HFFc6 (cell line): ENCODE measurements around the gene SPNS3. TPM values are rescaled to one million over a fixed set of nuclear protein-coding genes. Genes with fewer than 3 reads are reported as not detected.

Experiments used
- DNase-seq: peaks from one replicate; pipeline ENCODE4 v3.0.0-alpha.2; 2018
- H3K27ac Mint-ChIP-seq: 2 replicates; pipeline ENCODE4 v1.8.0; 2020; ENCODE audit warnings: mild to moderate bottlenecking, mixed read lengths
- H3K27me3 Mint-ChIP-seq: 2 replicates; pipeline ENCODE4 v1.8.0; 2021; ENCODE audit warnings: mild to moderate bottlenecking, moderate library complexity, mixed read lengths; ENCODE audit not compliant: insufficient read depth
- H3K36me3 Mint-ChIP-seq: 2 replicates; pipeline ENCODE4 v1.8.0; 2021; ENCODE audit warnings: low read depth, mixed read lengths
- H3K4me1 Mint-ChIP-seq: 2 replicates; pipeline ENCODE4 v1.8.0; 2020; ENCODE audit warnings: low read depth, mixed read lengths
- H3K4me3 Mint-ChIP-seq: 2 replicates; pipeline ENCODE4 v1.8.0; 2020; ENCODE audit warnings: mild to moderate bottlenecking, moderate library complexity, mixed read lengths
- H3K9me3 Mint-ChIP-seq: 2 replicates; pipeline ENCODE4 v1.8.0; 2020; ENCODE audit warnings: mild to moderate bottlenecking, mixed read lengths
- total RNA-seq, 6 experiments: library from RNA; stranded (reverse); fragmentation: NEBNext Ultra II Directional; extraction: Animal tissue kit (Norgen Biotek cat#: 25700); gene quantifications; 2 replicates in 1 of 6; 3 replicates in 5 of 6; pipeline ENCODE4 v1.2.3, GENCODE V29; 2021
- TF ChIP-seq, protein P1 (sequence below): fragments of 200-600 bp; sonication (generic); IDR thresholded peaks from 2 replicates; pipeline ENCODE4 v1.5.0; 2021; ENCODE audit warnings: antibody characterized with exemption, mild to moderate bottlenecking

Gene SPNS3
- total RNA-seq, 6 experiments from 2014 or later, result not detected

GRCh38 chr17:4440021-4440420 lies 6.3 kb downstream of the SPNS3 start:
- Mint-ChIP-seq H3K4me3 (no peak overlapping the region), H3K4me1 (no peaks in the 10 kb centered on the region), H3K9me3 (no peaks in the 10 kb centered on the region), H3K27me3 (peaks cover 53% of the 10 kb centered on the region), H3K36me3 (no peaks in the 10 kb centered on the region), H3K27ac (no peak overlapping the region)
- TF ChIP-seq, protein P1, sequence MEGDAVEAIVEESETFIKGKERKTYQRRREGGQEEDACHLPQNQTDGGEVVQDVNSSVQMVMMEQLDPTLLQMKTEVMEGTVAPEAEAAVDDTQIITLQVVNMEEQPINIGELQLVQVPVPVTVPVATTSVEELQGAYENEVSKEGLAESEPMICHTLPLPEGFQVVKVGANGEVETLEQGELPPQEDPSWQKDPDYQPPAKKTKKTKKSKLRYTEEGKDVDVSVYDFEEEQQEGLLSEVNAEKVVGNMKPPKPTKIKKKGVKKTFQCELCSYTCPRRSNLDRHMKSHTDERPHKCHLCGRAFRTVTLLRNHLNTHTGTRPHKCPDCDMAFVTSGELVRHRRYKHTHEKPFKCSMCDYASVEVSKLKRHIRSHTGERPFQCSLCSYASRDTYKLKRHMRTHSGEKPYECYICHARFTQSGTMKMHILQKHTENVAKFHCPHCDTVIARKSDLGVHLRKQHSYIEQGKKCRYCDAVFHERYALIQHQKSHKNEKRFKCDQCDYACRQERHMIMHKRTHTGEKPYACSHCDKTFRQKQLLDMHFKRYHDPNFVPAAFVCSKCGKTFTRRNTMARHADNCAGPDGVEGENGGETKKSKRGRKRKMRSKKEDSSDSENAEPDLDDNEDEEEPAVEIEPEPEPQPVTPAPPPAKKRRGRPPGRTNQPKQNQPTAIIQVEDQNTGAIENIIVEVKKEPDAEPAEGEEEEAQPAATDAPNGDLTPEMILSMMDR, result no peak
- DNase-seq, result no peak

GRCh38 chr17:4440690-4441686 lies 7.2 kb downstream of the SPNS3 start:
- no peak overlapping the region for H3K4me3 Mint-ChIP-seq
- DNase-seq, result no peak
- no peak overlapping the region for H3K27ac Mint-ChIP-seq
- H3K36me3 Mint-ChIP-seq, result no peaks in the 10 kb centered on the region
- peaks cover 47% of the 10 kb centered on the region for H3K27me3 Mint-ChIP-seq
- TF ChIP-seq, protein P1, result no peak
- H3K4me1 Mint-ChIP-seq, result no peaks in the 10 kb centered on the region
- H3K9me3 Mint-ChIP-seq, result no peaks in the 10 kb centered on the region

- Mint-ChIP-seq H3K27ac (no peak overlapping the region), H3K27me3 (peaks cover 42% of the 10 kb centered on the region), H3K36me3 (no peaks in the 10 kb centered on the region), H3K4me3 (no peak overlapping the region), H3K9me3 (no peaks in the 10 kb centered on the region), H3K4me1 (no peaks in the 10 kb centered on the region)
- DNase-seq, result no peak
- TF ChIP-seq, protein P1, result no peak
These were observed 8.8 kb downstream of the SPNS3 start for GRCh38 chr17:4442582-4442981.

- DNase-seq, result no peak
- Mint-ChIP-seq H3K4me1 (peaks cover 3% of the 10 kb centered on the region), H3K27ac (no peak overlapping the region), H3K27me3 (peaks cover 42% of the 10 kb centered on the region), H3K9me3 (no peaks in the 10 kb centered on the region), H3K4me3 (no peak overlapping the region), H3K36me3 (no peaks in the 10 kb centered on the region)
- TF ChIP-seq, protein P1, result no peak
These were observed 9.7 kb downstream of the SPNS3 start for GRCh38 chr17:4443476-4443875.

GRCh38 chr17:4444782-4445473 lies 11.2 kb downstream of the SPNS3 start:
- peaks cover 7% of the 10 kb centered on the region for H3K4me1 Mint-ChIP-seq
- TF ChIP-seq, protein P1, result no peak
- H3K27ac Mint-ChIP-seq, result no peak overlapping the region
- no peaks in the 10 kb centered on the region for H3K9me3 Mint-ChIP-seq
- H3K36me3 Mint-ChIP-seq, result no peaks in the 10 kb centered on the region
- no peak overlapping the region for H3K4me3 Mint-ChIP-seq
- H3K27me3 Mint-ChIP-seq, result peaks cover 38% of the 10 kb centered on the region
- DNase-seq, result no peak
